ENCODE data around the gene PAX8. TPM values are rescaled to one million over a fixed set of nuclear protein-coding genes. Genes with fewer than 3 reads are reported as not detected.

PAX8 gene
- total RNA-seq, 1 donor: 2.9 TPM

DNA sequence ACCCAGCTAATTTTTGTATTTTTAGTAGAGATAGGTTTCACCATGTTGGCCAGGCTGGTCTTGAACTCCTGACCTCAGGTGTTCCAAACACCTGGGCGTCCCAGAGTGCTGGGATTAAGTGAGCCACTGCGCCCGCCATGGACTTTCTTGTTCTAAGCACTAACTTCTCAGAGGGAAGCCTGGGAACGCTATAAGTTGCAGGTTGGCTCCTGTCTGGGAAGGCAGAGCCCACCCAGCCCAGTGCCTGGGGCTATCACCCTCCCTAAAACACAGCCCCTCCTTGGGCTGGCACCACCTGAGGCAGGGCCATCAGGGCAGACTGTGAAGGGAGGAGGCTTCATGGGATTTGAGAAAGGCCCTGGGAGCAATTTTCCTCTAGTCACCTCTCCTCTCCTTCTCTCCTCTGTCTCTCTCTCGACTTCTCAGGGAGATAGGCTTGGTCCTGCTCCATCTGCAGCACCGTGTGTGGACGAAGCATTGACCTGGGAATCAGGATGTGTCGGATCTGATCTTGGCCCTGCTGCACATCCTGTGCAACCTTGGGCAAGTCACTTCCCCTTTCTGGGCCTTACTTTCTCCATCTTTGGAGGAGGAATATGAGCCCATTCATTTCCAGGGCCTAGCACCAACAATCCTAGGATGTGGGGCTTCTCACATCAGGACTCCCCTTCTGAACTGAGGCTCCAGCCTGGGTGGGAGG, 94.0 kb downstream of the PAX8 start:
- Histone ChIP-seq H4K20me1 (ENCODE audit: insufficient read depth, low read length) (no peaks in the 10 kb centered on the region), H2AFZ (ENCODE audit: low read length) (no peak overlapping the region), H3K4me2 (ENCODE audit: insufficient read depth, low read length) (no peak overlapping the region), H3K36me3 (ENCODE audit: insufficient read depth, low read length) (no peaks in the 10 kb centered on the region), H3K27ac (ENCODE audit: low read depth, low read length) (no peak overlapping the region), H3K4me1 (ENCODE audit: insufficient read depth, low read length) (no peaks in the 10 kb centered on the region), H3K27me3 (ENCODE audit: insufficient read depth, low read length) (no peaks in the 10 kb centered on the region), H3K9me3 (ENCODE audit: low read depth, low read length) (no peaks in the 10 kb centered on the region), H3K79me2 (ENCODE audit: insufficient read depth, low read length) (no peaks in the 10 kb centered on the region), H3K4me3 (ENCODE audit: insufficient read depth, low read length) (no peak overlapping the region)
- DNase-seq (ENCODE audit: insufficient read length, low spot score, missing footprints): no peak
- TF ChIP-seq CTCF (IDR thresholded peaks at IDR 0.05; ENCODE audit: extremely low read depth, low read depth, low read length): no peak

- DNase-seq (ENCODE audit: insufficient read length, low spot score, missing footprints): no peak
- H3K27me3 ChIP-seq (ENCODE audit: insufficient read depth, low read length): no peaks in the 10 kb centered on the region
- H3K4me1 ChIP-seq (ENCODE audit: insufficient read depth, low read length): no peaks in the 10 kb centered on the region
These were observed 95.0 kb downstream of the PAX8 start for GRCh38 chr2:113183703-113184102.

GRCh38 chr2:113183264-113183663, 95.5 kb downstream of the PAX8 start:
- no peak overlapping the region for H3K4me3 ChIP-seq (ENCODE audit: insufficient read depth, low read length)
- H3K27ac ChIP-seq (ENCODE audit: low read depth, low read length): no peak overlapping the region
- no peak overlapping the region for H2AFZ ChIP-seq (ENCODE audit: low read length)
- no peak for TF ChIP-seq CTCF (IDR thresholded peaks at IDR 0.05; ENCODE audit: extremely low read depth, low read depth, low read length)
- no peaks in the 10 kb centered on the region for H3K9me3 ChIP-seq (ENCODE audit: low read depth, low read length)
- H3K27me3 ChIP-seq (ENCODE audit: insufficient read depth, low read length): no peaks in the 10 kb centered on the region
- no peak overlapping the region for H3K4me2 ChIP-seq (ENCODE audit: insufficient read depth, low read length)
- H3K79me2 ChIP-seq (ENCODE audit: insufficient read depth, low read length): no peaks in the 10 kb centered on the region
- H4K20me1 ChIP-seq (ENCODE audit: insufficient read depth, low read length): no peaks in the 10 kb centered on the region
- no peak for DNase-seq (ENCODE audit: insufficient read length, low spot score, missing footprints)
- no peaks in the 10 kb centered on the region for H3K4me1 ChIP-seq (ENCODE audit: insufficient read depth, low read length)
- H3K36me3 ChIP-seq (ENCODE audit: insufficient read depth, low read length): no peaks in the 10 kb centered on the region

More at GRCh38 chr2:113183703-113184102, 95.0 kb downstream of the PAX8 start:
- no peaks in the 10 kb centered on the region for H3K9me3 ChIP-seq (ENCODE audit: low read depth, low read length)
- no peaks in the 10 kb centered on the region for H4K20me1 ChIP-seq (ENCODE audit: insufficient read depth, low read length)
- no peaks in the 10 kb centered on the region for H3K79me2 ChIP-seq (ENCODE audit: insufficient read depth, low read length)
- H3K4me2 ChIP-seq (ENCODE audit: insufficient read depth, low read length): no peak overlapping the region
- TF ChIP-seq CTCF (IDR thresholded peaks at IDR 0.05; ENCODE audit: extremely low read depth, low read depth, low read length): no peak
- H3K27ac ChIP-seq (ENCODE audit: low read depth, low read length): no peak overlapping the region
- H2AFZ ChIP-seq (ENCODE audit: low read length): no peak overlapping the region
- no peak overlapping the region for H3K4me3 ChIP-seq (ENCODE audit: insufficient read depth, low read length)
- H3K36me3 ChIP-seq (ENCODE audit: insufficient read depth, low read length): no peaks in the 10 kb centered on the region

- H4K20me1 ChIP-seq (ENCODE audit: insufficient read depth, low read length): no peaks in the 10 kb centered on the region
- H3K27me3 ChIP-seq (ENCODE audit: insufficient read depth, low read length): no peaks in the 10 kb centered on the region
- no peak overlapping the region for H3K4me3 ChIP-seq (ENCODE audit: insufficient read depth, low read length)
- H3K4me2 ChIP-seq (ENCODE audit: insufficient read depth, low read length): no peak overlapping the region
- H2AFZ ChIP-seq (ENCODE audit: low read length): no peak overlapping the region
- H3K79me2 ChIP-seq (ENCODE audit: insufficient read depth, low read length): no peaks in the 10 kb centered on the region
- TF ChIP-seq CTCF (IDR thresholded peaks at IDR 0.05; ENCODE audit: extremely low read depth, low read depth, low read length): no peak
- no peaks in the 10 kb centered on the region for H3K9me3 ChIP-seq (ENCODE audit: low read depth, low read length)
- no peak overlapping the region for H3K27ac ChIP-seq (ENCODE audit: low read depth, low read length)
- no peaks in the 10 kb centered on the region for H3K36me3 ChIP-seq (ENCODE audit: insufficient read depth, low read length)
- DNase-seq (ENCODE audit: insufficient read length, low spot score, missing footprints): no peak
- no peaks in the 10 kb centered on the region for H3K4me1 ChIP-seq (ENCODE audit: insufficient read depth, low read length)
These were observed 96.1 kb downstream of the PAX8 start for GRCh38 chr2:113182471-113183260.

All from osteoblast (primary cell).